HCT116 (cell line): ENCODE measurements around the gene LCN15. TPM values are rescaled to one million over a fixed set of nuclear protein-coding genes. Genes with fewer than 3 reads are reported as not detected.

Source experiments
- ATAC-seq: fragments of 200-7000 bp; cut with Tn5 transposase; 2 replicates; pipeline ENCODE4 v1.9.1; 2020; ENCODE audit warnings: mild to moderate bottlenecking, moderate library complexity
- BruUV-seq: library from RNA; stranded (reverse); fragments of 400-500 nt; replicated peaks from 2 replicates; lab custom pipeline; 2021; lab: Mats Ljungman, UMichigan
- CTCF ChIA-PET: fragments of 300-600 bp; sonication (Branson Sonifier 250); formaldehyde crosslinking; loops from one replicate; lab custom pipeline; 2021; ENCODE audit warnings: antibody characterized with exemption; lab: Charles Lee
- POLR2A ChIA-PET: fragments of 300-600, 350-600 bp; sonication (Branson Sonifier 250); formaldehyde crosslinking; loops from one replicate; lab custom pipeline; 2021; ENCODE audit warnings: antibody characterized with exemption; lab: Charles Lee
- RAD21 ChIA-PET, 2 experiments: fragments of 300-600 bp; sonication (Branson Sonifier 250); formaldehyde crosslinking; loops; one replicate each; lab custom pipeline; 2023; ENCODE audit warnings: low total read pairs in 2 of 2; ENCODE audit not compliant: uncharacterized antibody in 2 of 2, unreplicated experiment in 2 of 2, low non-redundant PET in 1 of 2; lab: Charles Lee
- DNase-seq: peaks from one replicate; pipeline ENCODE4 v3.0.0-alpha.2; 2010; ENCODE audit warnings: low read depth, low spot score
- H2AFZ ChIP-seq: fragments of 200-600 bp; shearing (Covaris generic), sonication (generic); 2 replicates; pipeline ENCODE4 v1.6.1; 2017; ENCODE audit warnings: low read depth, mixed run types, mixed read lengths, antibody characterized with exemption, low read length; ENCODE audit not compliant: poor library complexity, severe bottlenecking
- H3K27ac ChIP-seq: 2 replicates; pipeline ENCODE4 v1.5.1; 2012; ENCODE audit warnings: low read depth, low read length
- H3K27me3 ChIP-seq: fragments of 200-600 bp; sonication (generic); 2 replicates; pipeline ENCODE4 v1.6.1; 2016; ENCODE audit warnings: mixed run types, low read length, mixed read lengths; ENCODE audit not compliant: insufficient read depth
- H3K36me3 ChIP-seq, 2 experiments: fragments of 200-500 bp in 1 of 2; fragments of 200-600 bp in 1 of 2; sonication (Bioruptor generic) in 1 of 2; sonication (generic) in 1 of 2; 2 replicates each; pipeline versions ENCODE4 v1.5.1 to v1.6.1; 2014 to 2016; ENCODE audit warnings: low read length in 2 of 2, inconsistent platforms in 1 of 2, mixed read lengths in 1 of 2, mixed run types in 1 of 2; ENCODE audit not compliant: insufficient read depth in 2 of 2, control insufficient read depth in 1 of 2
- H3K4me1 ChIP-seq, 2 experiments: fragments of 200-600 bp in 1 of 2; sonication (generic) in 1 of 2; 2 replicates each; pipeline versions ENCODE4 v1.5.1 to v1.6.1; 2012 to 2017; ENCODE audit warnings: low read length in 2 of 2, inconsistent platforms in 1 of 2, mild to moderate bottlenecking in 1 of 2, mixed read lengths in 1 of 2, mixed run types in 1 of 2, moderate library complexity in 1 of 2; ENCODE audit not compliant: insufficient read depth in 2 of 2, control insufficient read depth in 1 of 2
- H3K4me2 ChIP-seq: fragments of 200-600 bp; sonication (generic); 2 replicates; pipeline ENCODE4 v1.6.1; 2017; ENCODE audit warnings: mixed run types, low read length, mixed read lengths
- H3K4me3 ChIP-seq, 2 experiments: fragments of 200-600 bp in 1 of 2; sonication (generic) in 1 of 2; replicated peaks in 1 of 2; 2 replicates each; pipeline ENCODE4 v1.5.1; 2011 to 2016; ENCODE audit warnings: low read length in 2 of 2, control low read depth in 1 of 2, low read depth in 1 of 2, mild to moderate bottlenecking in 1 of 2, mixed read lengths in 1 of 2, mixed run types in 1 of 2
- H3K79me2 ChIP-seq: fragments of 200-600 bp; sonication (generic); 2 replicates; pipeline ENCODE4 v1.6.1; 2017; ENCODE audit warnings: mild to moderate bottlenecking, mixed run types, low read length, moderate library complexity, mixed read lengths; ENCODE audit not compliant: insufficient read depth
- H3K9ac ChIP-seq: fragments of 200-600 bp; sonication (generic); 2 replicates; pipeline ENCODE4 v1.6.1; 2016; ENCODE audit warnings: low read length, mixed read lengths
- H3K9me2 ChIP-seq: fragments of 200-600 bp; sonication (generic), shearing (Covaris generic); 2 replicates; pipeline ENCODE4 v1.6.1; 2017; ENCODE audit warnings: mixed run types, mild to moderate bottlenecking, moderate library complexity; ENCODE audit not compliant: insufficient read depth
- H3K9me3 ChIP-seq, 2 experiments: fragments of 200-500 bp in 1 of 2; fragments of 200-600 bp in 1 of 2; sonication (Bioruptor generic) in 1 of 2; sonication (generic) in 1 of 2; 2 replicates each; pipeline ENCODE4 v1.6.1; 2014 to 2017; ENCODE audit warnings: low read length in 2 of 2, mixed read lengths in 2 of 2, inconsistent platforms in 1 of 2, low read depth in 1 of 2, mild to moderate bottlenecking in 1 of 2, mixed run types in 1 of 2, moderate library complexity in 1 of 2; ENCODE audit not compliant: control insufficient read depth in 1 of 2, insufficient read depth in 1 of 2
- H4K20me1 ChIP-seq: fragments of 200-600 bp; sonication (generic), shearing (Covaris generic); 2 replicates; pipeline ENCODE4 v1.6.1; 2017; ENCODE audit warnings: mixed run types, mild to moderate bottlenecking, moderate library complexity; ENCODE audit not compliant: insufficient read depth
- EGR1 ChIP-seq: IDR thresholded peaks from 2 replicates; pipeline ENCODE4 v1.6.1; 2012; ENCODE audit warnings: low read depth
- ELF1 ChIP-seq: IDR thresholded peaks from 2 replicates; pipeline ENCODE4 v1.6.1; 2012; ENCODE audit warnings: low read depth, borderline replicate concordance
- EZH2phosphoT487 ChIP-seq: fragments of 200-600 bp; IDR thresholded peaks from 2 replicates; pipeline ENCODE4 v1.6.1; 2018; ENCODE audit warnings: antibody characterized with exemption, borderline replicate concordance
- POLR2A ChIP-seq: IDR thresholded peaks from 2 replicates; pipeline ENCODE4 v1.7.0; 2011; ENCODE audit warnings: borderline replicate concordance; ENCODE audit not compliant: insufficient read depth, insufficient read length; ENCODE audit errors: extremely low read depth
- POLR2AphosphoS5 ChIP-seq: IDR thresholded peaks from 2 replicates; pipeline ENCODE4 v1.6.1; 2011; ENCODE audit warnings: mild to moderate bottlenecking, low read depth, low read length, moderate library complexity
- RAD21 ChIP-seq: IDR thresholded peaks from 2 replicates; pipeline ENCODE4 v1.6.1; 2012; ENCODE audit warnings: low read depth, mild to moderate bottlenecking
- SRF ChIP-seq: IDR thresholded peaks from 2 replicates; pipeline ENCODE4 v1.6.1; 2012; ENCODE audit warnings: low read depth
- ZFX ChIP-seq: fragments of 450-650 bp; IDR thresholded peaks from 2 replicates; pipeline ENCODE4 v1.6.1; 2017
- ZNF274 ChIP-seq: fragments of 200-500 bp; sonication (Bioruptor generic); IDR thresholded peaks from 2 replicates; pipeline ENCODE4 v1.6.1; 2014; ENCODE audit warnings: mild to moderate bottlenecking, low read depth, low read length, inconsistent platforms
- intact Hi-C: fragments of 100-400 bp; cut with micrococcal nuclease; formaldehyde crosslinking; loops from 2 replicates; pipeline ENCODE4 v1.10.0; 2022
- total RNA-seq: library from RNA; stranded (reverse); gene quantifications from one replicate; pipeline ENCODE4 v1.2.1, GENCODE V29; 2021; ENCODE audit not compliant: unreplicated experiment
- TF ChIP-seq, protein P1 (sequence below): IDR thresholded peaks from 2 replicates; pipeline ENCODE4 v1.6.1; 2011; ENCODE audit warnings: mild to moderate bottlenecking, low read length, moderate library complexity; ENCODE audit not compliant: insufficient replicate concordance; ENCODE audit errors: extremely low read depth
- TF ChIP-seq, protein P2 (sequence below): IDR thresholded peaks from 2 replicates; pipeline ENCODE4 v1.6.1; 2012

Gene LCN15
- total RNA-seq, 1 experiment from 2014 or later: 0.76 TPM

DNA sequence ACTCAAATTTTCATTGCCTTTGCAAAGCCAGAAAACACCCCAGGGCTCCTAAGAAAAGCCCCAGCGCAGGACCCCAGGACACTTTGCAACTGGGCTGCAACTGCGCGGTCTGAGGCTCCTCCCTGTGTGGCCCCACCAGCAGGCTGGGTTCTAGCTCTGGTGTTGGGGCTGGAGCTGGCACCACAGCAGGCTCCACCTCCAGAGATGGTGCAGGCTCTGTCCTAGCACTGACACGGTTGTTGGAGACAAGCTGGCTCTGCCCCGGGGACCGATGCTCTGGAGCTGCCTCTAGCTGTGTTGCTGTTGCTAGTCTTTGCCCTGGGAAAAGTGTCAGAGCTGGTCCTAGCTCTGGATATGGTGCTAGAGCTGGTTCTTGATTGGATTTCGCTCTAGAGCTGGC is 35.2 kb downstream of the LCN15 start:
- ChIA-PET RAD21 (no interaction called here), CTCF (interaction anchor here (0.6 to 1.5 kb wide), 7 partner anchors 9 to 62 kb away, joined by 3 to 5 read pairs (median 3); partner anchors contain the start of gene TMEM141), POLR2A (interaction anchor here (0.9 to 1.7 kb wide), 5 partner anchors 8 to 49 kb away, joined by 3 to 10 read pairs (median 4); no protein-coding TSS in a partner anchor)
- intact Hi-C loops: loop anchor here (1.0 kb wide), 1 partner anchor 34 kb away; no protein-coding TSS in a partner anchor
- H3K79me2 ChIP-seq: peaks cover 52% of the 10 kb centered on the region
- H2AFZ ChIP-seq: no peak overlapping the region
- H3K4me1 ChIP-seq: peaks cover 13 to 37% of the 10 kb centered on the region in 2 experiments
- H3K4me3 ChIP-seq: peak overlapping the region; percentile 93 to 100
- DNase-seq (no peak), ATAC-seq (peak; percentile 65)
- H3K36me3 ChIP-seq: peaks cover 13 to 34% of the 10 kb centered on the region in 2 experiments; a peak in 3 of 4 replicates
- H4K20me1 ChIP-seq: peaks cover 26% of the 10 kb centered on the region; the same call in 1 of the 2 replicates
- H3K27ac ChIP-seq: peak overlapping the region; percentile 97
- no TSS peak for BruUV-seq
- H3K9me3 ChIP-seq: no peaks in the 10 kb centered on the region
- no peaks in the 10 kb centered on the region for H3K9me2 ChIP-seq
- TF ChIP-seq, protein P1, sequence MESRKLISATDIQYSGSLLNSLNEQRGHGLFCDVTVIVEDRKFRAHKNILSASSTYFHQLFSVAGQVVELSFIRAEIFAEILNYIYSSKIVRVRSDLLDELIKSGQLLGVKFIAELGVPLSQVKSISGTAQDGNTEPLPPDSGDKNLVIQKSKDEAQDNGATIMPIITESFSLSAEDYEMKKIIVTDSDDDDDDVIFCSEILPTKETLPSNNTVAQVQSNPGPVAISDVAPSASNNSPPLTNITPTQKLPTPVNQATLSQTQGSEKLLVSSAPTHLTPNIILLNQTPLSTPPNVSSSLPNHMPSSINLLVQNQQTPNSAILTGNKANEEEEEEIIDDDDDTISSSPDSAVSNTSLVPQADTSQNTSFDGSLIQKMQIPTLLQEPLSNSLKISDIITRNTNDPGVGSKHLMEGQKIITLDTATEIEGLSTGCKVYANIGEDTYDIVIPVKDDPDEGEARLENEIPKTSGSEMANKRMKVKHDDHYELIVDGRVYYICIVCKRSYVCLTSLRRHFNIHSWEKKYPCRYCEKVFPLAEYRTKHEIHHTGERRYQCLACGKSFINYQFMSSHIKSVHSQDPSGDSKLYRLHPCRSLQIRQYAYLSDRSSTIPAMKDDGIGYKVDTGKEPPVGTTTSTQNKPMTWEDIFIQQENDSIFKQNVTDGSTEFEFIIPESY: no peak
- TF ChIP-seq POLR2A (peak; percentile 71), POLR2AphosphoS5 (peak; percentile 55)
- peak overlapping the region; percentile 95 for H3K4me2 ChIP-seq
- peak overlapping the region; percentile 95 for H3K9ac ChIP-seq
- no peaks in the 10 kb centered on the region for H3K27me3 ChIP-seq

DNA sequence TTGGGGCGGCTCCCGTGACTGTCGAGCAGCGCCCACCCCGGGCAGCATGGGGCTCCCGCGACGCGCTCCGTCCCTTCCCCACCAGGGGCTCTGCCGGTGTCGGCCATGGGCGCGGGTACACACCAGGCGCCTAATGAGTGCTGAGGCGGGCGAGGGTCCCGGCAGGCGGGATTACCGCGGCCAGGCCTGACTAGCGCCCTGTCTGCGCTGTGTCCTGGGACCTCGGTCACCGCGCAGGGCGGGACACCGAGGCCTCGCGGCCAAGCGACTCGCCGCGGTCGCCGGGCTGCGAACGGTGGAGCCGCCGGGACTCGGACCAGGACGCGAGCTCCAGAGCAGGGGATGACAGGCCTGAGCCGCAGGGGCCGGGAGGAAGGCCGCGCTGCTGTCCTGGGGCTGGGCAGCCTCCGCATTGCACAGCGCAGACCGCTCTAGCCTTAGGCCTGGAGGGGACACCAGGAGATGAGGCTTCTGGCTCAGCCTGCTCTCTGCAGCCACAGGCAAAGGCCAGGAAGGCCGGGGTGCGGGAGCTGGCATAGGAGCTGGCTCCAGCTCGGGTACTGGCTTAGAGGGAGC is 35.7 kb downstream of the LCN15 start:
- ChIA-PET CTCF (interaction anchor here (0.6 to 1.5 kb wide), 7 partner anchors 9 to 62 kb away, joined by 3 to 5 read pairs (median 3); partner anchors contain the start of gene TMEM141), POLR2A (interaction anchor here (0.9 to 1.7 kb wide), 8 partner anchors 9 to 50 kb away, joined by 3 to 10 read pairs (median 4); no protein-coding TSS in a partner anchor), RAD21 (no interaction called here)
- H3K9ac ChIP-seq: peak overlapping the region; percentile 95
- peaks cover 57% of the 10 kb centered on the region for H3K79me2 ChIP-seq
- DNase-seq (no peak), ATAC-seq (peak; percentile 37)
- intact Hi-C loops: loop anchor here (1.0 kb wide), 1 partner anchor 33 kb away; no protein-coding TSS in a partner anchor
- peaks cover 32% of the 10 kb centered on the region; the same call in 1 of the 2 replicates for H4K20me1 ChIP-seq
- peak overlapping the region; percentile 97 for H3K27ac ChIP-seq
- peak overlapping the region; percentile 95 for H3K4me2 ChIP-seq
- TF ChIP-seq, protein P2, sequence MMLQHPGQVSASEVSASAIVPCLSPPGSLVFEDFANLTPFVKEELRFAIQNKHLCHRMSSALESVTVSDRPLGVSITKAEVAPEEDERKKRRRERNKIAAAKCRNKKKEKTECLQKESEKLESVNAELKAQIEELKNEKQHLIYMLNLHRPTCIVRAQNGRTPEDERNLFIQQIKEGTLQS: no peak
- TF ChIP-seq ZFX: peak; percentile 55; the same call in 1 of the 2 replicates
- no peak for TF ChIP-seq EGR1
- TF ChIP-seq SRF: no peak
- no peak for TF ChIP-seq EZH2phosphoT487
- TF ChIP-seq POLR2A: no peak
- TF ChIP-seq RAD21: no peak
- no peak for TF ChIP-seq ELF1
- TF ChIP-seq ZNF274: no peak
- H3K4me1 ChIP-seq: peaks cover 13 to 42% of the 10 kb centered on the region in 2 experiments
- BruUV-seq: no TSS peak
- no peak overlapping the region for H2AFZ ChIP-seq
- no peaks in the 10 kb centered on the region for H3K9me2 ChIP-seq
- no peaks in the 10 kb centered on the region for H3K9me3 ChIP-seq
- H3K27me3 ChIP-seq: no peaks in the 10 kb centered on the region
- peak overlapping the region; percentile 93 to 100 for H3K4me3 ChIP-seq
- peaks cover 17 to 39% of the 10 kb centered on the region in 2 experiments; a peak in 3 of 4 replicates for H3K36me3 ChIP-seq
